ENCODE measurements around the gene PRICKLE1. TPM values are rescaled to one million over a fixed set of nuclear protein-coding genes. Genes with fewer than 3 reads are reported as not detected.

The PRICKLE1 gene
- total and polyA plus RNA-seq, 9 of the 15 experiments (the other 6 are each of a cell fraction or from before 2014, with no cell fraction given): 0.22 to 0.85 (median 0.31) TPM

DNA sequence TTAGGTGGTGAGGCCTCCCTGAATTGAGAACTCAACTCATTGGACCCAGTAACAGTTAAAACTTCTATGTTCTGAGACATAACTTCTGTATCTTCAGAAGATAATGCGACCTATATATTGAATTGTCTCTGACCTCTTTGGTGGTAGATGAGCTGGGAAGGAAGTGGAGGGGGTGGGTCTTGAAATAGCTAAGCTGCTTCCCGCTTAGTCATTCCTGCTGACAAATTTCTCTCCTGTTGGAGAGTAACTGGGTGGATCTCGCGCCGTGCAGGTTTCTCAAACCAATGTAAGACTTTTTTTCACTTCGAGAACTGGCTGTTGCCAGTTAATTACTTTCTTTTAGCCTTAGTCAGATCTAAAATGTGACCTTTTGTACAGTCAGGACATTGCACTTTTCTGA is 162.8 kb downstream of the PRICKLE1 start (continued):
- TF ChIP-seq CBFA2T3 (IDR thresholded peaks at IDR 0.05): peak; percentile 35; the same call in 1 of the 2 replicates
- peak; percentile 82 for TF ChIP-seq EP300 (IDR thresholded peaks at IDR 0.05; ENCODE audit: low read length)
- TF ChIP-seq, protein P1, sequence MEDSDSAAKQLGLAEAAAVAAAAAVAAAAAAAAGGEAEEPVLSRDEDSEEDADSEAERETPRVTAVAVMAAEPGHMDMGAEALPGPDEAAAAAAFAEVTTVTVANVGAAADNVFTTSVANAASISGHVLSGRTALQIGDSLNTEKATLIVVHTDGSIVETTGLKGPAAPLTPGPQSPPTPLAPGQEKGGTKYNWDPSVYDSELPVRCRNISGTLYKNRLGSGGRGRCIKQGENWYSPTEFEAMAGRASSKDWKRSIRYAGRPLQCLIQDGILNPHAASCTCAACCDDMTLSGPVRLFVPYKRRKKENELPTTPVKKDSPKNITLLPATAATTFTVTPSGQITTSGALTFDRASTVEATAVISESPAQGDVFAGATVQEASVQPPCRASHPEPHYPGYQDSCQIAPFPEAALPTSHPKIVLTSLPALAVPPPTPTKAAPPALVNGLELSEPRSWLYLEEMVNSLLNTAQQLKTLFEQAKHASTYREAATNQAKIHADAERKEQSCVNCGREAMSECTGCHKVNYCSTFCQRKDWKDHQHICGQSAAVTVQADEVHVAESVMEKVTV (CRISPR knock-in tag; IDR thresholded peaks at IDR 0.05): no peak
- peak; percentile 96 for TF ChIP-seq NFE2 (IDR thresholded peaks at IDR 0.05; ENCODE audit: low read depth)
- TF ChIP-seq, protein P2, sequence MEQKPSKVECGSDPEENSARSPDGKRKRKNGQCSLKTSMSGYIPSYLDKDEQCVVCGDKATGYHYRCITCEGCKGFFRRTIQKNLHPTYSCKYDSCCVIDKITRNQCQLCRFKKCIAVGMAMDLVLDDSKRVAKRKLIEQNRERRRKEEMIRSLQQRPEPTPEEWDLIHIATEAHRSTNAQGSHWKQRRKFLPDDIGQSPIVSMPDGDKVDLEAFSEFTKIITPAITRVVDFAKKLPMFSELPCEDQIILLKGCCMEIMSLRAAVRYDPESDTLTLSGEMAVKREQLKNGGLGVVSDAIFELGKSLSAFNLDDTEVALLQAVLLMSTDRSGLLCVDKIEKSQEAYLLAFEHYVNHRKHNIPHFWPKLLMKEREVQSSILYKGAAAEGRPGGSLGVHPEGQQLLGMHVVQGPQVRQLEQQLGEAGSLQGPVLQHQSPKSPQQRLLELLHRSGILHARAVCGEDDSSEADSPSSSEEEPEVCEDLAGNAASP (IDR thresholded peaks at IDR 0.05): no peak
- TF ChIP-seq, protein P3, sequence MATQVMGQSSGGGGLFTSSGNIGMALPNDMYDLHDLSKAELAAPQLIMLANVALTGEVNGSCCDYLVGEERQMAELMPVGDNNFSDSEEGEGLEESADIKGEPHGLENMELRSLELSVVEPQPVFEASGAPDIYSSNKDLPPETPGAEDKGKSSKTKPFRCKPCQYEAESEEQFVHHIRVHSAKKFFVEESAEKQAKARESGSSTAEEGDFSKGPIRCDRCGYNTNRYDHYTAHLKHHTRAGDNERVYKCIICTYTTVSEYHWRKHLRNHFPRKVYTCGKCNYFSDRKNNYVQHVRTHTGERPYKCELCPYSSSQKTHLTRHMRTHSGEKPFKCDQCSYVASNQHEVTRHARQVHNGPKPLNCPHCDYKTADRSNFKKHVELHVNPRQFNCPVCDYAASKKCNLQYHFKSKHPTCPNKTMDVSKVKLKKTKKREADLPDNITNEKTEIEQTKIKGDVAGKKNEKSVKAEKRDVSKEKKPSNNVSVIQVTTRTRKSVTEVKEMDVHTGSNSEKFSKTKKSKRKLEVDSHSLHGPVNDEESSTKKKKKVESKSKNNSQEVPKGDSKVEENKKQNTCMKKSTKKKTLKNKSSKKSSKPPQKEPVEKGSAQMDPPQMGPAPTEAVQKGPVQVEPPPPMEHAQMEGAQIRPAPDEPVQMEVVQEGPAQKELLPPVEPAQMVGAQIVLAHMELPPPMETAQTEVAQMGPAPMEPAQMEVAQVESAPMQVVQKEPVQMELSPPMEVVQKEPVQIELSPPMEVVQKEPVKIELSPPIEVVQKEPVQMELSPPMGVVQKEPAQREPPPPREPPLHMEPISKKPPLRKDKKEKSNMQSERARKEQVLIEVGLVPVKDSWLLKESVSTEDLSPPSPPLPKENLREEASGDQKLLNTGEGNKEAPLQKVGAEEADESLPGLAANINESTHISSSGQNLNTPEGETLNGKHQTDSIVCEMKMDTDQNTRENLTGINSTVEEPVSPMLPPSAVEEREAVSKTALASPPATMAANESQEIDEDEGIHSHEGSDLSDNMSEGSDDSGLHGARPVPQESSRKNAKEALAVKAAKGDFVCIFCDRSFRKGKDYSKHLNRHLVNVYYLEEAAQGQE (IDR thresholded peaks at IDR 0.05; ENCODE audit: borderline replicate concordance): peak; percentile 80
- TF ChIP-seq, protein P3 (CRISPR knock-in tag; IDR thresholded peaks at IDR 0.05; ENCODE audit: low read depth): no peak
- no peak for TF ChIP-seq MIER1 (IDR thresholded peaks at IDR 0.05; ENCODE audit: low read depth)
- peak; percentile 81 for TF ChIP-seq LEF1 (IDR thresholded peaks at IDR 0.05)
- no peak for TF ChIP-seq ZNF347 (CRISPR knock-in tag; IDR thresholded peaks at IDR 0.05; ENCODE audit: low read depth)
- no peak for TF ChIP-seq RBFOX2 (IDR thresholded peaks at IDR 0.05; ENCODE audit: low read depth, low read length)
- no peak for TF ChIP-seq CHD1 (IDR thresholded peaks at IDR 0.05; ENCODE audit: low read length)
- TF ChIP-seq POLR2A (conservative IDR thresholded peaks at IDR 0.05): 0 out of 2 replicates have a peak, but pooled peaks have one; percentile 50
- TF ChIP-seq, protein P4, sequence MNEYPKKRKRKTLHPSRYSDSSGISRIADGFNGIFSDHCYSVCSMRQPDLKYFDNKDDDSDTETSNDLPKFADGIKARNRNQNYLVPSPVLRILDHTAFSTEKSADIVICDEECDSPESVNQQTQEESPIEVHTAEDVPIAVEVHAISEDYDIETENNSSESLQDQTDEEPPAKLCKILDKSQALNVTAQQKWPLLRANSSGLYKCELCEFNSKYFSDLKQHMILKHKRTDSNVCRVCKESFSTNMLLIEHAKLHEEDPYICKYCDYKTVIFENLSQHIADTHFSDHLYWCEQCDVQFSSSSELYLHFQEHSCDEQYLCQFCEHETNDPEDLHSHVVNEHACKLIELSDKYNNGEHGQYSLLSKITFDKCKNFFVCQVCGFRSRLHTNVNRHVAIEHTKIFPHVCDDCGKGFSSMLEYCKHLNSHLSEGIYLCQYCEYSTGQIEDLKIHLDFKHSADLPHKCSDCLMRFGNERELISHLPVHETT (CRISPR knock-in tag; conservative IDR thresholded peaks at IDR 0.05 in 1 of 2, IDR thresholded peaks at IDR 0.05 in 1 of 2): peak in 1 of 2 experiments; percentile 11; a peak in 1 of 4 replicates
- peak; percentile 41; the same call in 1 of the 2 replicates for TF ChIP-seq NCOR1 (IDR thresholded peaks at IDR 0.05)
- no peak for TF ChIP-seq SIRT6 (IDR thresholded peaks at IDR 0.05; ENCODE audit: low read depth, low read length)
- peak in 1 of 2 experiments; percentile 39; a peak in 3 of 4 replicates for TF ChIP-seq TRIM24 (IDR thresholded peaks at IDR 0.05)
- TF ChIP-seq NBN (IDR thresholded peaks at IDR 0.05; ENCODE audit: low read depth): 0 out of 2 replicates have a peak, but pooled peaks have one; percentile 19
